ENCODE measurements around the gene FRMD4A. TPM values are rescaled to one million over a fixed set of nuclear protein-coding genes. Genes with fewer than 3 reads are reported as not detected.

The FRMD4A gene
- polyA plus RNA-seq, 1 of the 3 experiments (the other 2 are of a cell fraction): 37.7 TPM

- TF ChIP-seq NRF1 (IDR thresholded peaks at IDR 0.05; ENCODE audit: low read depth, low read length) (no peak), FOXM1 (IDR thresholded peaks at IDR 0.05; ENCODE audit: low read depth) (no peak), MAX (IDR thresholded peaks at IDR 0.05; ENCODE audit: low read depth) (no peak)
These were observed 289.7 kb downstream of the FRMD4A start (continued) for GRCh38 chr10:14040787-14041631.

GRCh38 chr10:14039968-14040668 is 290.6 kb downstream of the FRMD4A start:
- H2AFZ ChIP-seq (ENCODE audit: low read depth): peak overlapping the region; percentile 32; the same call in 1 of the 2 replicates
- no peaks in the 10 kb centered on the region for H3F3A ChIP-seq (replicated peaks; ENCODE audit: insufficient read depth)
- no peaks in the 10 kb centered on the region for H4K20me1 ChIP-seq (ENCODE audit: insufficient read depth)
- peaks cover 2 to 9% of the 10 kb centered on the region in 2 experiments; a peak in 2 of 4 replicates for H3K4me1 ChIP-seq (ENCODE audit: control insufficient read depth in 1 of 2, insufficient read depth in 2 of 2, low read depth in 1 of 2, low read length in 1 of 2)
- no peaks in the 10 kb centered on the region for H3K27me3 ChIP-seq (ENCODE audit: insufficient read depth)
- H3K9me2 ChIP-seq: no peaks in the 10 kb centered on the region
- no peaks in the 10 kb centered on the region for H3K79me2 ChIP-seq (ENCODE audit: insufficient read depth)
- H3K9me3 ChIP-seq: no peaks in the 10 kb centered on the region
- 63% methylated on average over 4 of the region's 4 CpGs for WGBS (ENCODE audit: low lambda C conversion rate)
- ChIA-PET CTCF (no interaction called here), POLR2A (no interaction called here)
- H3K36me3 ChIP-seq (replicated peaks in 1 of 2; ENCODE audit: control insufficient read depth in 1 of 2, insufficient read depth in 2 of 2, low read length in 1 of 2): no peaks in the 10 kb centered on the region
- H3K27ac ChIP-seq (ENCODE audit: low read depth in 2 of 2, low read length in 1 of 2): peak overlapping the region in 1 of 2 experiments; percentile 32; a peak in 1 of 4 replicates
- no peak for DNase-seq
- no peak overlapping the region for H3K4me2 ChIP-seq
- no peak overlapping the region for H3K4me3 ChIP-seq (ENCODE audit: low read depth in 2 of 2, low read length in 1 of 2)
- H3K9ac ChIP-seq: no peak overlapping the region
- TF ChIP-seq FOXM1 (IDR thresholded peaks at IDR 0.05; ENCODE audit: low read depth) (no peak), NFIC (IDR thresholded peaks at IDR 0.05; ENCODE audit: borderline replicate concordance) (no peak), CTCF (IDR thresholded peaks at IDR 0.05) (no peak), RCOR1 (IDR thresholded peaks at IDR 0.05; ENCODE audit: low read length) (peak; percentile 70; the same call in 1 of the 2 replicates), MEF2A (IDR thresholded peaks at IDR 0.05; ENCODE audit: borderline replicate concordance, low read depth) (no peak), TCF12 (IDR thresholded peaks at IDR 0.05) (peak; percentile 34; the same call in 1 of the 2 replicates), EP300 (IDR thresholded peaks at IDR 0.05; ENCODE audit: borderline replicate concordance in 1 of 2, low read depth in 1 of 2, low read length in 1 of 2) (no peak)

- POLR2A ChIA-PET: no interaction called here
- Histone ChIP-seq H3K4me1 (ENCODE audit: control insufficient read depth in 1 of 2, insufficient read depth in 2 of 2, low read depth in 1 of 2, low read length in 1 of 2) (peaks cover 2 to 9% of the 10 kb centered on the region in 2 experiments; a peak in 2 of 4 replicates), H3K27me3 (ENCODE audit: insufficient read depth) (no peaks in the 10 kb centered on the region), H3F3A (replicated peaks; ENCODE audit: insufficient read depth) (no peaks in the 10 kb centered on the region), H3K4me2 (no peak overlapping the region), H2AFZ (ENCODE audit: low read depth) (no peak overlapping the region), H4K20me1 (ENCODE audit: insufficient read depth) (no peaks in the 10 kb centered on the region), H3K9me3 (no peaks in the 10 kb centered on the region), H3K79me2 (ENCODE audit: insufficient read depth) (no peaks in the 10 kb centered on the region), H3K36me3 (replicated peaks in 1 of 2; ENCODE audit: control insufficient read depth in 1 of 2, insufficient read depth in 2 of 2, low read length in 1 of 2) (no peaks in the 10 kb centered on the region), H3K27ac (ENCODE audit: low read depth in 2 of 2, low read length in 1 of 2) (no peak overlapping the region), H3K9me2 (no peaks in the 10 kb centered on the region), H3K9ac (no peak overlapping the region), H3K4me3 (ENCODE audit: low read depth in 2 of 2, low read length in 1 of 2) (no peak overlapping the region)
- WGBS (ENCODE audit: low lambda C conversion rate): 97% methylated on average over 7 of the region's 7 CpGs
- no peak for DNase-seq
- CTCF ChIA-PET: no interaction called here
- TF ChIP-seq ZBTB33 (IDR thresholded peaks at IDR 0.05; ENCODE audit: borderline replicate concordance, low read depth) (no peak), EP300 (IDR thresholded peaks at IDR 0.05; ENCODE audit: borderline replicate concordance in 1 of 2, low read depth in 1 of 2, low read length in 1 of 2) (no peak), FOXJ3 (CRISPR knock-in tag; IDR thresholded peaks at IDR 0.05) (no peak), RAD21 (IDR thresholded peaks at IDR 0.05; ENCODE audit: low read length) (no peak), CTCF (IDR thresholded peaks at IDR 0.05) (no peak), IRF3 (IDR thresholded peaks at IDR 0.05; ENCODE audit: low read depth, low read length) (no peak)
These were observed 294.5 kb downstream of the FRMD4A start for GRCh38 chr10:14036233-14036632.
